Stomach (tissue), 9 donors: ENCODE measurements around the gene NAXD. TPM values are rescaled to one million over a fixed set of nuclear protein-coding genes. Genes with fewer than 3 reads are reported as not detected.

Experiments
- DNase-seq, 2 donors: peaks; one replicate each; pipeline versions ENCODE4 v3.0.0 to v3.0.0-alpha.2; 2013 to 2019
- H3K27ac ChIP-seq, 5 donors: fragments of 200-600 bp in 4 of 5; sonication (generic) in 4 of 5; one replicate each; pipeline ENCODE4 v1.5.1; 2013 to 2019; ENCODE audit warnings: mild to moderate bottlenecking in 1 of 5, moderate library complexity in 1 of 5
- H3K27me3 ChIP-seq, 3 donors: fragments of 200-600 bp; sonication (generic); one replicate each; pipeline ENCODE4 v1.5.1; 2017 to 2019; ENCODE audit warnings: mixed run types in 1 of 3
- H3K36me3 ChIP-seq, 4 donors: fragments of 200-600 bp; sonication (generic); 1 replicate in 3 of 4; 2 replicates in 1 of 4; pipeline ENCODE4 v1.5.1; 2016 to 2019
- H3K4me1 ChIP-seq, 4 donors: fragments of 200-600 bp; sonication (generic); one replicate each; pipeline ENCODE4 v1.5.1; 2016 to 2019
- H3K4me3 ChIP-seq, 4 donors: fragments of 200-600 bp; sonication (generic) in 3 of 4; one replicate each; pipeline ENCODE4 v1.5.1; 2016 to 2019; ENCODE audit warnings: mild to moderate bottlenecking in 1 of 4
- H3K9me3 ChIP-seq, 4 donors: fragments of 200-600 bp; sonication (generic); one replicate each; pipeline ENCODE4 v1.5.1; 2016 to 2019
- CTCF ChIP-seq, 7 experiments: fragments of 450-650 bp in 4 of 7; fragments of 200-600 bp in 3 of 7; sonication (generic) in 3 of 7; IDR thresholded peaks; one replicate each; pipeline ENCODE4 v1.5.1; 2016 to 2019; ENCODE audit warnings: antibody characterized with exemption in 7 of 7, control low read depth in 2 of 7, mild to moderate bottlenecking in 1 of 7
- EP300 ChIP-seq: sonication (generic); formaldehyde crosslinking; IDR thresholded peaks from one replicate; pipeline ENCODE4 v1.6.1; 2017; ENCODE audit warnings: antibody characterized with exemption
- POLR2A ChIP-seq, 4 donors: fragments of 450-650 bp; IDR thresholded peaks; one replicate each; pipeline ENCODE4 v1.6.1; 2016; ENCODE audit warnings: antibody characterized with exemption in 4 of 4, control low read depth in 2 of 4, mild to moderate bottlenecking in 1 of 4, moderate library complexity in 1 of 4
- POLR2AphosphoS5 ChIP-seq, 3 donors: sonication (generic); formaldehyde crosslinking; IDR thresholded peaks; one replicate each; pipeline ENCODE4 v1.6.1; 2016; ENCODE audit warnings: antibody characterized with exemption in 3 of 3
- whole genome bisulfite sequencing, 5 donors: extraction: QIAGEN DNeasy Blood & Tissue Kit in 3 of 5; methylation state at CpG; one replicate each; pipeline versions ENCODE4 v1.1.5 to v1.1.7; 2013 to 2018; 5-methylcytosine and 5-hydroxymethylcytosine counted together
- intact Hi-C: fragments of 100-400 bp; cut with DNase I; formaldehyde crosslinking; loops from one replicate; pipeline ENCODE4 v1.15.1; 2023; ENCODE audit warnings: low total_unique reads
- polyA plus RNA-seq, 3 donors: library from polyadenylated mRNA; stranded (reverse); fragments of 200-250 nt; gene quantifications; one replicate each; pipeline ENCODE4 v1.2.3, GENCODE V29; 2013
- total RNA-seq, 5 donors: library from RNA; depleted of rRNA; stranded (reverse); fragments of >200 nt; gene quantifications; one replicate each; pipeline versions ENCODE4 v1.1.0 to v1.2.3, GENCODE V29; 2014 to 2016
- donor health status: healthy with polysubstance abuse.
- donor health status: Bipolar disorder and iron deficiency.
- donor health status: healthy.

NAXD gene
- total and polyA plus RNA-seq, 8 donors, result 25.7 to 50.7 (median 39.9) TPM

- peaks cover 49 to 80% (median 74%) of the 10 kb centered on the region in 4 donors for H3K36me3 ChIP-seq
- 84 to 89% (median 85%) methylated on average over 8 of the region's 8 CpGs for WGBS, 5 donors
- no peak overlapping the region for H3K4me3 ChIP-seq
- TF ChIP-seq POLR2A (IDR thresholded peaks at IDR 0.05), result no peak
- TF ChIP-seq EP300, result no peak
- TF ChIP-seq CTCF (IDR thresholded peaks at IDR 0.05), result no peak
- TF ChIP-seq POLR2AphosphoS5 (IDR thresholded peaks at IDR 0.05), result no peak
- no peak overlapping the region for H3K27ac ChIP-seq
- intact Hi-C loops, result no loop called here
- peaks cover 3 to 33% (median 17%) of the 10 kb centered on the region in 4 donors for H3K4me1 ChIP-seq
- H3K9me3 ChIP-seq, result no peaks in the 10 kb centered on the region
- DNase-seq, result no peak
- no peaks in the 10 kb centered on the region for H3K27me3 ChIP-seq
These were observed 18.4 kb downstream of the NAXD start for GRCh38 chr13:110633776-110634175.

GRCh38 chr13:110634558-110634957 lies 19.2 kb downstream of the NAXD start:
- peaks cover 0 to 25% (median 13%) of the 10 kb centered on the region in 4 donors for H3K4me1 ChIP-seq
- TF ChIP-seq POLR2AphosphoS5 (IDR thresholded peaks at IDR 0.05) (no peak), POLR2A (IDR thresholded peaks at IDR 0.05) (no peak), CTCF (IDR thresholded peaks at IDR 0.05) (no peak), EP300 (no peak)
- no peak overlapping the region for H3K4me3 ChIP-seq
- H3K36me3 ChIP-seq, result peaks cover 54 to 80% (median 74%) of the 10 kb centered on the region in 4 donors
- WGBS, 5 donors, result 84 to 93% (median 91%) methylated on average over 8 to 19 of the region's 19 CpGs
- DNase-seq, result no peak
- no peaks in the 10 kb centered on the region for H3K27me3 ChIP-seq
- intact Hi-C loops, result no loop called here
- no peak overlapping the region for H3K27ac ChIP-seq
- H3K9me3 ChIP-seq, result no peaks in the 10 kb centered on the region

GRCh38 chr13:110635405-110636002 lies 20.2 kb downstream of the NAXD start:
- Histone ChIP-seq H3K4me3 (no peak overlapping the region), H3K36me3 (peaks cover 62 to 86% (median 80%) of the 10 kb centered on the region in 4 donors), H3K4me1 (peaks cover 0 to 19% (median 9%) of the 10 kb centered on the region in 4 donors), H3K27ac (no peak overlapping the region), H3K9me3 (no peaks in the 10 kb centered on the region), H3K27me3 (no peaks in the 10 kb centered on the region)
- intact Hi-C loops, result no loop called here
- TF ChIP-seq POLR2AphosphoS5 (IDR thresholded peaks at IDR 0.05), result no peak
- TF ChIP-seq POLR2A (IDR thresholded peaks at IDR 0.05), result no peak
- TF ChIP-seq CTCF (IDR thresholded peaks at IDR 0.05), result no peak
- TF ChIP-seq EP300, result no peak
- DNase-seq, result no peak
- 76 to 90% (median 86%) methylated on average over 17 to 19 of the region's 19 CpGs for WGBS, 5 donors

GRCh38 chr13:110636053-110636475 lies 20.7 kb downstream of the NAXD start:
- H3K36me3 ChIP-seq, result peaks cover 63 to 86% (median 80%) of the 10 kb centered on the region in 4 donors
- intact Hi-C loops, result no loop called here

More at GRCh38 chr13:110636053-110636475, 20.7 kb downstream of the NAXD start:
- no peak overlapping the region for H3K4me3 ChIP-seq
- no peak for DNase-seq
- peaks cover 0 to 19% (median 11%) of the 10 kb centered on the region in 4 donors for H3K4me1 ChIP-seq
- no peaks in the 10 kb centered on the region for H3K27me3 ChIP-seq
- H3K27ac ChIP-seq, result no peak overlapping the region
- WGBS, 5 donors, result 84 to 91% (median 89%) methylated on average over 13 to 16 of the region's 16 CpGs
- no peaks in the 10 kb centered on the region for H3K9me3 ChIP-seq
- TF ChIP-seq POLR2A (IDR thresholded peaks at IDR 0.05) (no peak), EP300 (no peak), CTCF (IDR thresholded peaks at IDR 0.05) (no peak), POLR2AphosphoS5 (IDR thresholded peaks at IDR 0.05) (no peak)
